T1000 (cell line): ENCODE measurements around the gene LSS.
"Not testable (repeated sequence)": the region's sequence is repeated elsewhere in the genome, so short reads cannot be mapped to it uniquely, and the experiment has no call there.

Experiments used
- DNase-seq: peaks from one replicate; lab custom pipeline; 2025; ENCODE audit warnings: mixed read lengths; lab: John Stamatoyannopoulos, UW

The LSS gene

GRCh38 chr21:46245213-46245915 lies 16.8 kb upstream of the LSS start:
- DNase-seq = no peak

DNA sequence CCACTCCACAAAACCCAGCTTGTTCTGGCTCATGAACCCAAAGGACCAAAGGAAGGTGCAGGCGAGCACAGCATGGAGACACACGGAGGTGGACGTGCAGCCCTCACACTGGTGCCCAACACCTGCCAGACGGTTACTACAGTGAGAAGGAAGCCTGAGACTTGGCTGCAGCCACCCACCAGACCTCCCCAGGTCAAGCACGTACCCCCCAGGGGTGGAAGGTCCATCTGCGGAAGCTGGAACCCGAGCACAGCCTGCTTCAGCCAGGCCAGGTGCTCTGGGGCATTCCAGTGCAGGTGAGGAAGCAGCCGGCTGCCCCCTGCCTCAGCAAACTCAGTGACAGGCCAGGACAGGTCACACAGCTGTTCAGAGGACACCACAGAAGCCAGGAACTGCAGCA lies 16.0 kb upstream of the LSS start:
- DNase-seq = no peak

- no peak for DNase-seq
Observed at GRCh38 chr21:46243960-46244361, 15.4 kb upstream of the LSS start.

GRCh38 chr21:46243325-46243724 lies 14.8 kb upstream of the LSS start:
- DNase-seq = no peak

DNA sequence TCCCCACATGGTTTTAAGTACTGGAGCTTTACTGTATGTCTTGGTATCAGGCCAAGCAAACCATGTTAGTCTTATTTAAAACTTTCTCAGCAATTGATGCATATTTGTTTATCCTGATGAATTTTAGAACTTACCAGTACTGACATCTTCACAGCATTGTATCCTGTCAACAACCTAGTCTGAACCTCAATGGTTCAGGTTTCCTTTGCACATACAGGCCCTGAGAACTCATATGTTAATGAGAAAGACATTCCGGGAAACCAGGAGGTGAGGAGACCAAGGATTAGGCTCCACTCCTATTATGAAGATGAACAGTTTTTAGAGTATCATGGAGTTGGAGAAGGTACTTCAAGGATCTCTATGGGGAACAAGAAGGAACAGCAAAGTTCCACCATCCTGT lies 13.0 kb upstream of the LSS start:
- DNase-seq = not testable (repeated sequence)

DNA sequence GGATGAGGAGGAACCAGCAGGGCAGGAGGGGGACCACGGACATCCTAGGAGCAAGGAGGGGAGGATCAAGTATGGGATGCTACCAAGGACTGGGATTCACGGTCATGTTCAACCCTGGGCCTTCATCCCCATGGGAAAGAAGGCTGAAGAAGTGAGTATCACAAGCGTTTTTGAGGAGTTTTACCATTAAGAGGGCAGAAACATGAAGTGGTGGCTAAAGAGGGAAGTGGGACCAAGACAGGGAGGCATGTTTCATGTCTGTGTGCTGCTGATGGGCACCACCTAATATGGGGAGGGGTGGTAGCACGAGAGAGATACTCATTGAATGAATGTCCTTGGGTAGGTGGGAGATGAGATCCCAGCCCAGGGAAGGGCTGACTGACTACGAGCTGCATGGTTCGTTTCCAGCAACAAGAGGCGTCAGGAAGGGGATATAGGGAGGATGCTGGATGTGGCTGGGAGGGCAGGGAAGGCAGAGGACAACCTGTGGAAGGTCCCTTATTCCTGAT lies 11.3 kb upstream of the LSS start:
- no peak for DNase-seq

DNA sequence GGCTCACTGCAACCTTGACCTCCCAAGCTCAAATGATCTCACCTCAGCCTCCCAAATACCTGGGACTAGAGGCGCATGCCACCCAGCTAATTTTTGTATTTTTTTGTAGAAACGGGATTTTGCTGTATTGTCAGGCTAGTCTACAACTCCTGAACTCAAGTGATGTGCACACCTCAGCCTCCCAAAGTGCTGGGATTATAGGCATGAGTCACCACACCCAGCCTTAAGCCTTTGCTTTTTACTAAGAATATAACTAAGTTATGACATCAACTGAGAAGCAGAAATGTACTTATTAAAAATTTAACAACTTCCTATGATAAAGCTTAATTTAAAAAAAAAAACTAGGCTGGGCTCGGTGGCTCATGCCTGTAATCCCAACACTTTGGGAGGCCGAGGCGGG lies 8.9 kb upstream of the LSS start:
- no peak for DNase-seq

GRCh38 chr21:46234436-46234950 lies 5.9 kb upstream of the LSS start:
- DNase-seq = no peak

GRCh38 chr21:46229923-46230260 lies 1.3 kb upstream of the LSS start:
- DNase-seq = no peak

DNA sequence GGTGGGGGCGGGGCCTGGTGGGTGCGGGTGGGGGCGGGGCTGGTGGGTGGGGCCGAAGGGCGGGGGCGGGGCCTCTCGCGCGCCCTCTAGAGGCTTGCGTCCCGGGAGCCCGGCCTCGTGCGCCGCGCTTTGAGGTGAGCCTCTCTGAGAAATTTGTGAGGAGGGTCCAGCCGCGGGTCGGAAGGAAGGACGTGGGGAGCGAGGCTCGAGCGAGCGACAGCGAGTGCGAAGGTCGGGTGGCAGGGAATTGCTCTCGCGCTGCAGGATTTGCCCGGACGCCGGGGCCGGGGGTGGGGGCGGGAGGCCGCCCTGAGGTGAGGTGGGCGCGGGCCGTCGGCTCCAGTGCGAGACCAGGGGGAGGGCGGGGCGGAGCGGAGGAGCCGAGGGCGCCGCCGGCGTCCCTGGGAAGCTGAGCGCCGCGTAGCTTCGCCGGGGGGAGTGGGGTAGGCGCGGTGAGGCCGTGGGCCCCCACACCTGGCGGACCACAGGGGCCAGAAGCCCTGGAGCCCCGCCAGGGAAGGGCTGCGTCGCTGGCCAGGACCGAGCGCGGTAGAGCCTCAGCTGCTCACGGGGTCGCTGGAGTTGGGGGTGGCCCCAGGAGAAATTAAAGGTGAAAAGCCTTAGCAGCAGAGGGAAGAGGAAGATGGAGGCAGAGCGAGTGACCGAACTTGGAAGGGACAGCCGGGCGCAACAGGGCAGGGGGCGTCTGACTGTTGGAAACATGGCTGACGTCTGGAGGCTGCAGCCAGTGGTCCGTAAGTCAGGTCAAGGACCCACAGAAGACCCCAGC lies 754 bp upstream of the LSS start:
- DNase-seq = no peak

- DNase-seq = no peak
Observed at GRCh38 chr21:46227811-46228344, 696 bp downstream of the LSS start.

DNA sequence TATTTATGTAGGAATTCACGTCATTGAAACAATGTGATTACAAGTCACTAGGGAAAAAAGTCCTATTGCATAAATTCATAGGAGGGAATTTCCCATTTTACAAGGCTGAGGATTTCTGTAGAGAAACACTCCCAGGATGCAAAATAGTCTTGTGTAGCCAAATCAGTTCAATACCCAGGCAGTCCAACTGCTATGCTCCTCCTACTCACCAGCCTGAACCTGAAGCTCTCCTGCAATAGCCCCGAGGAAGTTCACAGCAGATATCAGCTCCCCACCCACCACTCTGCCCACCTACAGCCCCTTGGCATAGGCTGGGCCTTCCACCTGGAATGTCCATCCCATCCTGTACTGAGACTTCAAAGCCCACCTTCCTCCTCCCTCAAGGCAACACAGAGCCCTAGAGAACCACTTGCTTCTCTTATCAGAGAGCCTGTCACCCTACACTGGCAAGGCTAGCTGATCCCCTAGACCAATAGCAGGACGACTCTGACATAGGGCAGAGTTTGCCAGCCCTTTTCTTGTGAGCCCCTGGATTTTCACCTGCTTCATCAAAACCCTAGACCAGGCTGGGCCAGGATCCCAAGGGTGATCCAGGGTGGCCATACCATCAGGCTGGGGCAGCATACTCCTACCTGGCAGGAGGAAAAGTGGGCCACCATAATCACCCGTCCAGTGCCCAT lies 1.5 kb downstream of the LSS start:
- DNase-seq = no peak

GRCh38 chr21:46226146-46226545 lies 2.4 kb downstream of the LSS start:
- no peak for DNase-seq

- not testable (repeated sequence) for DNase-seq
Observed at GRCh38 chr21:46223661-46224060, 4.9 kb downstream of the LSS start.

- DNase-seq = no peak
Observed at GRCh38 chr21:46223217-46223616, 5.4 kb downstream of the LSS start.

DNA sequence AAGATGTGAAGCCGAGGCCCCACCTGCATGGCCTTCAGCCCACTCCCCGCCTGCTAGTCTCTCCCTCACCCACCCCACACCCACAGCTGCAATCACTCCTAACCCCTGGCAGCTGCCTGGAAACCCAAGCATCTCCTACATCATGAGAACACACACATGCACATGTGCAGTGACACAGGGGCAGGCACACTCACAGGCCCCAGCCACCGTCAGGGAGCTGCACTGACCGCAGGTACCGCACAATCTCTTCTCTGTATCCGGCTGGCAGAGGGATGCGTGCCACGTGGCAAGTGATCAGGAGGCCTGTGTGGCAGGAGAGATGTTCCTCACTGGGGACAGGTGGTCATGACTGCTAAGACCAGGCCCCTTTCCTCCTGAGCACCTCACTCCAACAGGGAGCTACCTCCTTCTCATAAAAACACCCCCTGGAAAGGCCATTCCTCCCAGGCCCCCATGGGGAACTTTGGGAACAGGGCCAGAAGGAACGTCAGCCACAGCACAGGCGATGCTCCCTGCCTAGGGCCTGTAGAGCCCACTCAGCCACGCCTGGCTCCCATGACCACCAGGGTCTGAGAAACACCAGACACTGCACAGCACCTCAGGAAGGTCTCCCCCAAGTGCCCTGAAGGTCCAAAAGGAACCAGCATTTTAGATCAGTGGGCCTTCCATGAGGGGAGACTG lies 6.0 kb downstream of the LSS start:
- DNase-seq = no peak

DNA sequence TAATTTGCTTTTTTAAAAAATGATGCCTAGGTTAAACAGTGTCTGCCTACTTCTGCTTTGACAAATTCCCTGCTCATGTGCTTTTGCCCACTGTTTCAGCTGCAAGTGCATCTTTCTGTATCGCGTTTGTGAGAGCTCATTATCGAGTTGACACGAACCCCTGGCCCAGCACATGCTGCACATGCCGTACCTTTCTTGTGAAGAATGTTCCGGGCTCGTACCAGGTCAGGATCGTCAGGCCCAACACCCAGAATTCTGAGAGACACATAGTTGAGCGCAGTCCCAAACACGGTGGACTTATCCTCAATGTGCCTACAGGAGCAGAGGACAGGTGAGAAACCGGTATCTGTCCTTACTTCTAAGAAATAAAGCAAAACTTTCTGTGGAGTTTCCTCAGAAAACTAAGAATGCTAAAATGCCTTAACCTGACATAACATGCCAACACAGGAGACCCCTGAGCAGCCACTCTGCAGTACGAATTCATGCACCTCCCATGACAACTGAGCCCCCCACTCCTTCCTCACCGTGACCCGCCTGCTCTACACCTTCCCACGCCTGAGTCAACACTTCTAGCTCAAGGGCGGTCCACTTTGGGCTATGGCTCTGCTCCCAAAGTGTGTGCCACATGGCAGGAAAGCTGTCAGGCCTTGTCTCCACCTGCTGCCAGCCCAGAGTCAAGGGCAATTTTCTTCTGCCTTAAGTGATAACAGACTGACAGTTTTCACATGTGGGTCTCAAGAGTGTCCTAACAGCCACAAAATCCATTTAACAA lies 6.7 kb downstream of the LSS start:
- DNase-seq = no peak

DNA sequence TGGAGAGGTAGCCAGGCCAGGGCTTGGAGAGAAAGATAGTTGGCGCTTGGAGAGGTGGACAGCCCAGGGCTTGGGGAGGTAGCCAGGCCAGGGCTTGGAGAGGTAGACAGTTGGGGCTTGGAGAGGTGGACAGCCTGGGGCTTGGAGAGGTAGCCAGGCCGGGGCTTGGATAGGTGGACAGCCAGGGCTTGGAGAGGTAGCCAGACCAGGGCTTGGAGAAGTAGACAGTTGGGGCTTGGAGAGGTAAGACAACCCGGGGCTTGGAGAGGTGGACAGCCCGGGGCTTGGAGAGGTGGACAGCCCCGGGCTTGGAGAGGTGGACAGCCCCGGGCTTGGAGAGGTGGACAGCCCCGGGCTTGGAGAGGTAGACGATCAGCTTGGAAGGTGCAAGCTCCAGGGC lies 7.7 kb downstream of the LSS start:
- no peak for DNase-seq

DNA sequence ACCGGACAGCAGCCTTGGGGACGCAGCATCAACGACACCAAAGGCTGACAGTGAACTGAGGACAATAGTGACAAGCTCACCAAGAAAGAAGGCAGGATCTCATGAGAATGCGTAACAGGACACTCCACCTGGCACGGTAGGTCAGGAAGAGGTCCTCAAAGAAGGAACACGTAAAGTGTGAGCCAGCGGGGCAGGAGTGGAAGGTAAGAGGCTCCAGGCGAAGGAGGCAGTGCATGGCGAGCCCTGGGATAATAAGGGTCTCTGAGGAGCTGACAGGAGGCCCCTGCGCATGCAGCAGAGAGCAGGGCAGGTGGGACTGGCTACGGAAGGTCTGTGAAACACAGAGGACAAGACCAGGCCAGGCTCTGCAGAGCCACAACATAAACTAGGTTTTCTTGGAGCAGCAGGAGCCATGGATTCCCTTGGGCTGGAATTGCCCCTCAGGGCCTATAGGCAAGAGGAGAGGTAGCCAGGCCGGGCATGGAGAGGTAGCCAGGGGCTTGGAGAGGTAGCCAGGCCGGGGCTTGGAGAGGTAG lies 8.2 kb downstream of the LSS start:
- no peak for DNase-seq

DNA sequence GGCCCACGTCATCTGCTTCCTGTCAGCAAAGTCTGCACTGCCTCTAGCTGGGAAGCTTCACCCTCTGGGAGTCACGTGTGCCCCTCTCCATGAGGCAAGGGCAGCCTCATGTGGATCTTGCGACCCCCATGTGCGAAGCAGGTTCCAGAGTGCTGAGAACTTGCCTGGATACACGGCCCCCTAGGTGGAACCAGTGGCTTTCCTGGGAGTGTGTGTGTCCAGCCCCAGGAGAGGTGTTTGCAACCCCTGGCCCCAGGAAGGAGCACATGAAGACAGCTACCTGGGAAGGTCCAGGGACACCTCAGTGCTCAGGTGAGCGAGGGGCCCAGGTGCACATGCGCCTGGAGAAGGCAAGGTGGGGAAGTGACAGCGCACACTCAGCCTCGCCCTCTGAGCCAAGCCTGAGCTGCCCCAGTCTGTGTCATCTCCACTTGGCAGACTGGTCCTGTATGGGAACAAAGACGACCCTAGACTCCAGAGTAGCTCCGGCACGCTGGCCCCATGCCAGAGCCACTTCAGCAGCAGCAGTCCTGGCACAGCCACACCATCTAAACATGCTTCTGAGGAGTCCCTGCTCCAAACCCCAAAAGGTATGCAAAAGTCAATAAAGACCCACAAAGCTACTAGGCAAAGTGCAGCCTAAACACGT lies 8.9 kb downstream of the LSS start:
- DNase-seq = no peak
